Fibroblast of lung (primary cell): Measurements from ENCODE around the gene AQP9. TPM values are rescaled to one million over a fixed set of nuclear protein-coding genes. Genes with fewer than 3 reads are reported as not detected.

Experiments
- DNase-seq, 2 donors: peaks; one replicate each; pipeline versions ENCODE4 v3.0.0 to v3.0.0-alpha.2; 2010; ENCODE audit warnings: low read depth in 2 of 2
- H2AFZ ChIP-seq: 2 replicates; pipeline ENCODE4 v1.5.1; 2012; ENCODE audit warnings: low read length, control low read depth, inconsistent platforms
- H3K27ac ChIP-seq: 2 replicates; pipeline ENCODE4 v1.5.1; 2011; ENCODE audit warnings: low read length, control low read depth; ENCODE audit not compliant: insufficient read depth
- H3K27me3 ChIP-seq: 2 replicates; pipeline ENCODE4 v1.5.1; 2011; ENCODE audit warnings: mild to moderate bottlenecking, low read length; ENCODE audit not compliant: control insufficient read depth, insufficient read depth
- H3K36me3 ChIP-seq: 2 replicates; pipeline ENCODE4 v1.5.1; 2011; ENCODE audit warnings: low read length; ENCODE audit not compliant: control insufficient read depth, insufficient read depth
- H3K4me1 ChIP-seq: 2 replicates; pipeline ENCODE4 v1.5.1; 2011; ENCODE audit warnings: low read length; ENCODE audit not compliant: control insufficient read depth, insufficient read depth; ENCODE audit errors: extremely low read depth
- H3K4me2 ChIP-seq: 2 replicates; pipeline ENCODE4 v1.5.1; 2011; ENCODE audit warnings: low read length, control low read depth; ENCODE audit not compliant: insufficient read depth; ENCODE audit errors: extremely low read depth
- H3K4me3 ChIP-seq, 4 experiments: fragments of 200-600 bp in 1 of 4; sonication (generic) in 1 of 4; replicated peaks in 1 of 4; 2 replicates each; pipeline ENCODE4 v1.5.1; 2011 to 2016; ENCODE audit warnings: low read length in 4 of 4, low read depth in 3 of 4, mild to moderate bottlenecking in 3 of 4, control low read depth in 2 of 4, inconsistent platforms in 1 of 4, mixed read lengths in 1 of 4; ENCODE audit not compliant: insufficient read depth in 1 of 4; ENCODE audit errors: control extremely low read depth in 1 of 4
- H3K79me2 ChIP-seq: 2 replicates; pipeline ENCODE4 v1.5.1; 2012; ENCODE audit warnings: mild to moderate bottlenecking, low read length, inconsistent platforms; ENCODE audit not compliant: control insufficient read depth, insufficient read depth
- H3K9ac ChIP-seq: 2 replicates; pipeline ENCODE4 v1.5.1; 2011; ENCODE audit warnings: mild to moderate bottlenecking, low read length, control low read depth; ENCODE audit not compliant: insufficient read depth
- H3K9me3 ChIP-seq: 2 replicates; pipeline ENCODE4 v1.5.1; 2012; ENCODE audit warnings: low read depth, low read length; ENCODE audit not compliant: control insufficient read depth, insufficient read depth
- H4K20me1 ChIP-seq: 2 replicates; pipeline ENCODE4 v1.5.1; 2011; ENCODE audit warnings: low read length; ENCODE audit not compliant: control insufficient read depth, insufficient read depth; ENCODE audit errors: extremely low read depth
- CTCF ChIP-seq, 2 donors: IDR thresholded peaks in 1 of 2; conservative IDR thresholded peaks in 1 of 2; 1 replicate in 1 of 2; 2 replicates in 1 of 2; pipeline ENCODE4 v1.5.1; 2011 to 2012; ENCODE audit warnings: low read length in 2 of 2, control low read depth in 1 of 2, inconsistent platforms in 1 of 2, low read depth in 1 of 2, mild to moderate bottlenecking in 1 of 2
- EZH2 ChIP-seq: IDR thresholded peaks from 2 replicates; pipeline ENCODE4 v1.5.1; 2012; ENCODE audit warnings: low read length, control low read depth, mild to moderate bottlenecking; ENCODE audit errors: missing control alignments
- polyA plus RNA-seq, 2 donors: library from polyadenylated mRNA; depleted of rRNA in 1 of 2; stranded (reverse) in 1 of 2; unstranded in 1 of 2; fragments of >200 nt; gene quantifications; 2 replicates each; pipeline ENCODE4 v1.2.1, GENCODE V29; 2011 to 2012; ENCODE audit warnings: missing spikeins in 1 of 2
- total RNA-seq: library from RNA; depleted of rRNA; stranded (reverse); fragments of >200 nt; gene quantifications from 2 replicates; pipeline ENCODE4 v1.2.1, GENCODE V29; 2014

Gene AQP9
- total and polyA plus RNA-seq, 2 donors (not counting 1 experiment from before 2014, with no cell fraction given): not detected

DNA sequence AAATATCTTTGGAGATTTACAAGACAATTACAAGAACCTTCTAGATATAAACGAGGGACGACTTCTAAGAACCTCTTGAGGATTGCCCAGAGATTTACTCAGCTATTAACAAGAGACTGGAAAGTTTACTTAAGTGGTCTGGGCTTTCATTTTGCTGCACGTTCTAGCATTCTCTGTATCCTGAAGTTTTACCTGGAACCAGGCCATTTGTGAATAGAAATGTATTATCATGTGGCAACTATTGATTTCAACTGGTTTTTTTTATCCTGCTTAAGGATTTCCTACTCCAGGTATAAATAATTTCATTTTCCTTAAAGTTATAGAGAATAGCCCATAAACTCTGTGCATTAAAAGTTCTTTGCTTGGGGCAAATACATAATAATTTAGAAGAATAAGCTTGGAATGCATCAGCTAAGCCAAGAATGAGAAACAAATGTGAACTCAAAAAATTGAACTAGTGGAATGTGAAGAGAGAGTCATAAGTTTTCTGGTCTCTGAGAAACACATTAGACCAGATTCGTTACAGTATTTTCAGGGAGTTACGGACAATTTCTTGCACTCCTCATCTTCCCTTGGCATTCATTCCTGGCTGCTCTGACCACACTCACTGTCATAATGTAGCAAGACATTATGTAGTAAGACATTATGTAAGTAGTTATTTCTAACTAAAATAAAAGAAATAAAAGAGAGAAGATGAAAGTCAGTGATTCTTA lies 1.3 kb downstream of the AQP9 start:
- Histone ChIP-seq H3K4me1 (no peaks in the 10 kb centered on the region), H3K9ac (no peak overlapping the region), H3K9me3 (no peaks in the 10 kb centered on the region), H3K36me3 (no peaks in the 10 kb centered on the region), H3K4me3 (no peak overlapping the region), H3K4me2 (no peak overlapping the region), H2AFZ (no peak overlapping the region), H3K79me2 (no peaks in the 10 kb centered on the region), H4K20me1 (no peaks in the 10 kb centered on the region), H3K27me3 (no peaks in the 10 kb centered on the region), H3K27ac (no peak overlapping the region)
- peak in 1 of 2 donors; percentile 46 for DNase-seq
- TF ChIP-seq CTCF (conservative IDR thresholded peaks at IDR 0.05 in 1 of 2, IDR thresholded peaks at IDR 0.05 in 1 of 2; ENCODE audit: low read depth in 1 of 2, low read length in 2 of 2) (no peak), EZH2 (no peak)

DNA sequence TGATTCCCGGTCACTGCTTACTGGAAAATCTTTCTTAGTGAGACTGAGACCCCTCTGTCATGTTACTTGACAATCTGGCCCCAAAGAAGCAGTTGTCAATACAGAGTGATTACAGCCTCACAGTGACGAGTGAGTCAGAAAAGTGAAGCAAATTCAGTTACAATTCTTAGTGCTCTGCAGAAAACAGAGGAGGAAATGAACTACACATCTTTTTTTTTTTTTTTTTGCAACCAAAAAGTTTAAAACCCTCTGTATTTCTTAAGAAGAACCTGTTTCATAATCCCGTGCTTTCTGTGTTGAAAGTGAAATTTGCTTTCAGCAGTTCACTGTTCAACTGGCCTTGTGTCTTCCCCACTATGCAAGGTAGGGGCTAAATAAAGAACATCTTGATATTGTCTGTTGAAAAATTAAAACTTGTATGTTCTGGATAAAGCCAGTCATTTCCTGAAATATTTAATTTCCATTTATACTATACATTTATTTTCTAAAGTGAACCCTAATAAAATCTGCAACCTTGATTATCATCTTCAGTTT lies 1.9 kb downstream of the AQP9 start:
- H3K27me3 ChIP-seq: no peaks in the 10 kb centered on the region
- no peaks in the 10 kb centered on the region for H3K9me3 ChIP-seq
- no peaks in the 10 kb centered on the region for H4K20me1 ChIP-seq
- H3K36me3 ChIP-seq: no peaks in the 10 kb centered on the region
- no peaks in the 10 kb centered on the region for H3K79me2 ChIP-seq
- peak in 1 of 2 donors; percentile 20 for DNase-seq
- H3K4me1 ChIP-seq: no peaks in the 10 kb centered on the region
- H2AFZ ChIP-seq: no peak overlapping the region
- TF ChIP-seq EZH2 (no peak), CTCF (conservative IDR thresholded peaks at IDR 0.05 in 1 of 2, IDR thresholded peaks at IDR 0.05 in 1 of 2; ENCODE audit: low read depth in 1 of 2, low read length in 2 of 2) (no peak)
- H3K27ac ChIP-seq: no peak overlapping the region
- H3K4me2 ChIP-seq: no peak overlapping the region
- H3K9ac ChIP-seq: no peak overlapping the region
- no peak overlapping the region for H3K4me3 ChIP-seq

DNA sequence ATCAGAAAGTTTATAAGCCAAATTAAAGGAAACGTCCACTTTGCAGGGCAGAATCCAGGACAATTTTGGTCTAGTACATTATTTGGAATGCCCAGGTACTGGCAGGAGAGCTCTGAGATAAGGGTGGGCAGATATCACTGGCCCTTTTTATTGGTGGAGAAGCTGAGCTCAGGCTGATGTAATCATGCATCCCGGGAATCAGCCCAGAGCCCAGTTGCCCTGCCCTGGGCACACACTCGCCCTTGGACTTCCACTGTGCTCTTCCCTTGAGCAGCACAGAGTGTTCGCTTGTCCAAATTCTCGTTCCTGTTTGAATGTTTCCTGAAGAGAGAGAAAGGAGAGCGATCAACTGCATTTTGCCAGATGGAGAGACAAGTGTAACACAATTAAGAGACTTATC lies 3.7 kb downstream of the AQP9 start:
- Histone ChIP-seq H3K27me3 (no peaks in the 10 kb centered on the region), H2AFZ (no peak overlapping the region), H3K9me3 (no peaks in the 10 kb centered on the region), H4K20me1 (no peaks in the 10 kb centered on the region), H3K9ac (no peak overlapping the region), H3K36me3 (no peaks in the 10 kb centered on the region), H3K27ac (no peak overlapping the region), H3K4me2 (no peak overlapping the region), H3K4me3 (no peak overlapping the region), H3K79me2 (no peaks in the 10 kb centered on the region), H3K4me1 (no peaks in the 10 kb centered on the region)
- TF ChIP-seq EZH2 (no peak), CTCF (conservative IDR thresholded peaks at IDR 0.05 in 1 of 2, IDR thresholded peaks at IDR 0.05 in 1 of 2; ENCODE audit: low read depth in 1 of 2, low read length in 2 of 2) (no peak)
- DNase-seq: no peak
